Measurements from ENCODE around the gene PDPN.

DNA sequence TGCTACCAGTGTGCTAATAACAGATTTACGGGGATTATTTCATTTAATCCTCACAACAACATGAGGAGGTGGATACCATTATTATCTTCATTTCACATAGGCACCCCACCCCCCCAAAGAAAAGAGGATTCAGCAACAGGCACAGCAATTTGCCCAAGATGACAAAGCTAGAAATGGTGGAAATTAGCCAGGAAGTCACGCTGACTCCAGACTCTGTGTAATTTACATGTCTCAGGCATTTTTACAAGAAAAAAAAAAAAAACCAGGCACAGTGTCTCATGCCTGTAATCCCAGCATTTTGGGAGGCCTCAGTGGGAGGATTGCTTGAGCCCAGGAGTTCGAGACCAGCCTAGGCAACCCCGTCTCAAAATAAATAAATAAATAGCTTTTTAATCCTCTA, 78.9 kb downstream of the PDPN start:
- TF ChIP-seq, protein P1, sequence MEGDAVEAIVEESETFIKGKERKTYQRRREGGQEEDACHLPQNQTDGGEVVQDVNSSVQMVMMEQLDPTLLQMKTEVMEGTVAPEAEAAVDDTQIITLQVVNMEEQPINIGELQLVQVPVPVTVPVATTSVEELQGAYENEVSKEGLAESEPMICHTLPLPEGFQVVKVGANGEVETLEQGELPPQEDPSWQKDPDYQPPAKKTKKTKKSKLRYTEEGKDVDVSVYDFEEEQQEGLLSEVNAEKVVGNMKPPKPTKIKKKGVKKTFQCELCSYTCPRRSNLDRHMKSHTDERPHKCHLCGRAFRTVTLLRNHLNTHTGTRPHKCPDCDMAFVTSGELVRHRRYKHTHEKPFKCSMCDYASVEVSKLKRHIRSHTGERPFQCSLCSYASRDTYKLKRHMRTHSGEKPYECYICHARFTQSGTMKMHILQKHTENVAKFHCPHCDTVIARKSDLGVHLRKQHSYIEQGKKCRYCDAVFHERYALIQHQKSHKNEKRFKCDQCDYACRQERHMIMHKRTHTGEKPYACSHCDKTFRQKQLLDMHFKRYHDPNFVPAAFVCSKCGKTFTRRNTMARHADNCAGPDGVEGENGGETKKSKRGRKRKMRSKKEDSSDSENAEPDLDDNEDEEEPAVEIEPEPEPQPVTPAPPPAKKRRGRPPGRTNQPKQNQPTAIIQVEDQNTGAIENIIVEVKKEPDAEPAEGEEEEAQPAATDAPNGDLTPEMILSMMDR (IDR thresholded peaks at IDR 0.05), result no peak
- no peak for TF ChIP-seq POLR2A (IDR thresholded peaks at IDR 0.05)
